Caco-2 (cell line): ENCODE data around the gene UNK. TPM values are rescaled to one million over a fixed set of nuclear protein-coding genes. Genes with fewer than 3 reads are reported as not detected.

Experiments used
- BruUV-seq: library from RNA; stranded (reverse); fragments of 400-500 nt; replicated peaks from 2 replicates; lab custom pipeline; 2021; lab: Mats Ljungman, UMichigan
- CTCF ChIA-PET: fragments of 300-600 bp; sonication (Branson Sonifier 250); formaldehyde crosslinking; loops from one replicate; lab custom pipeline; 2022; ENCODE audit warnings: antibody characterized with exemption; lab: Charles Lee
- POLR2A ChIA-PET: fragments of 300-600 bp; sonication (Branson Sonifier 250); formaldehyde crosslinking; loops from one replicate; lab custom pipeline; 2022; ENCODE audit warnings: antibody characterized with exemption; lab: Charles Lee
- DNase-seq, 2 experiments: peaks; one replicate each; pipeline versions ENCODE4 v3.0.0 to v3.0.0-alpha.2; 2020 to 2022
- H3K27me3 ChIP-seq: replicated peaks from 2 replicates; pipeline ENCODE4 v1.6.0; 2011; ENCODE audit warnings: low read length; ENCODE audit not compliant: control insufficient read depth, insufficient read depth
- H3K36me3 ChIP-seq: 2 replicates; pipeline ENCODE4 v1.5.1; 2011; ENCODE audit warnings: low read length; ENCODE audit not compliant: control insufficient read depth, insufficient read depth
- H3K4me1 ChIP-seq: fragments of 250-450 bp; sonication (Bioruptor Pico); 2 replicates; pipeline ENCODE4 v1.5.1; 2020; ENCODE audit warnings: mild to moderate bottlenecking
- H3K4me3 ChIP-seq: 2 replicates; pipeline ENCODE4 v1.5.1; 2011; ENCODE audit warnings: low read depth, mild to moderate bottlenecking, control low read depth, low read length
- H3K9me3 ChIP-seq: fragments of 250-450 bp; sonication (Bioruptor Pico); 2 replicates; pipeline ENCODE4 v1.5.1; 2020; ENCODE audit warnings: mild to moderate bottlenecking, moderate library complexity
- H3K27ac Mint-ChIP-seq: one replicate; pipeline ENCODE4 v1.8.0; 2022; ENCODE audit warnings: mixed read lengths; ENCODE audit not compliant: unreplicated experiment
- H3K27me3 Mint-ChIP-seq: one replicate; pipeline ENCODE4 v1.8.0; 2022; ENCODE audit warnings: mixed read lengths; ENCODE audit not compliant: insufficient read depth, unreplicated experiment
- H3K36me3 Mint-ChIP-seq: one replicate; pipeline ENCODE4 v1.8.0; 2022; ENCODE audit warnings: mild to moderate bottlenecking, mixed read lengths; ENCODE audit not compliant: insufficient read depth, unreplicated experiment
- H3K4me1 Mint-ChIP-seq: one replicate; pipeline ENCODE4 v1.8.0; 2022; ENCODE audit warnings: low read depth, mixed read lengths; ENCODE audit not compliant: unreplicated experiment
- H3K4me3 Mint-ChIP-seq: one replicate; pipeline ENCODE4 v1.8.0; 2022; ENCODE audit warnings: mild to moderate bottlenecking, moderate library complexity, mixed read lengths; ENCODE audit not compliant: unreplicated experiment
- H3K9me3 Mint-ChIP-seq: one replicate; pipeline ENCODE4 v1.8.0; 2022; ENCODE audit warnings: mixed read lengths; ENCODE audit not compliant: unreplicated experiment
- CTCF ChIP-seq, 2 experiments: fragments of 200-600 bp in 1 of 2; IDR thresholded peaks; 1 replicate in 1 of 2; 2 replicates in 1 of 2; pipeline versions ENCODE4 v1.5.1 to v1.8.0; 2011 to 2022; ENCODE audit warnings: antibody characterized with exemption in 1 of 2, control low read depth in 1 of 2, inconsistent platforms in 1 of 2, low read depth in 1 of 2, low read length in 1 of 2, mild to moderate bottlenecking in 1 of 2, moderate library complexity in 1 of 2; ENCODE audit not compliant: insufficient read depth in 1 of 2, severe bottlenecking in 1 of 2, unreplicated experiment in 1 of 2
- intact Hi-C: fragments of 100-400 bp; cut with micrococcal nuclease; formaldehyde crosslinking; loops from one replicate; pipeline ENCODE4 v1.10.0; 2022; ENCODE audit not compliant: unreplicated experiment
- total RNA-seq: library from RNA; stranded (reverse); gene quantifications from 2 replicates; pipeline ENCODE4 v1.2.3, GENCODE V29; 2022

Gene UNK
- total RNA-seq, 1 experiment from 2014 or later = 33.3 TPM

DNA sequence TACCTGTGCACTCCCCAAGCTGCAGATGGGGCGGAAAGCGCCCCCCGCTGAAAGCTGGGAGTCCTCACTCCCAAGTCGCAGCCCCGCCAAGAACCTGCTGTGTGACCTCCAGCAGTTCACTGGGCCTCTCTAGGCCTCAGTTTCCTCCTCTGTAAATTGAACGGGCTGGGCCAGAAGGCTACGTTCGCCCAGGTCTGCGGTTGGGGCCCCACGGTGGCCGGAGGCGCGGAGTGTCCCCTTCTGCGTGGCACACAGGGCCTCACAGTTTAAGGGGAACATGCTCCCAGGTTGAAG is 20.2 kb upstream of the UNK start:
- BruUV-seq = no TSS peak
- H3K36me3 Mint-ChIP-seq = peaks cover 5% of the 10 kb centered on the region
- H3K4me1 Mint-ChIP-seq = peaks cover 5% of the 10 kb centered on the region
- no peaks in the 10 kb centered on the region for H3K27me3 ChIP-seq
- H3K4me3 ChIP-seq = peak overlapping the region; percentile 75
- ChIA-PET CTCF (interaction anchor here (0.6 to 4.6 kb wide), 14 partner anchors 14 to 503 kb away, joined by 3 to 27 read pairs (median 4); partner anchors contain the start of genes SMIM5, TRIM47, TRIM65 and UNK), POLR2A (interaction anchor here (1.3 to 3.4 kb wide), 4 partner anchors 12 to 91 kb away, joined by 4 to 49 read pairs (median 6); partner anchors contain the start of genes UNK and WBP2)
- no peak for TF ChIP-seq CTCF (IDR thresholded peaks at IDR 0.05; ENCODE audit: insufficient read depth in 1 of 2, low read depth in 1 of 2, low read length in 1 of 2, severe bottlenecking in 1 of 2, unreplicated experiment in 1 of 2)
- no peaks in the 10 kb centered on the region for H3K9me3 Mint-ChIP-seq
- H3K4me3 Mint-ChIP-seq = peak overlapping the region; percentile 75
- DNase-seq = no peak
- peaks cover 27% of the 10 kb centered on the region for H3K4me1 ChIP-seq
- H3K36me3 ChIP-seq = no peaks in the 10 kb centered on the region; the same call in 1 of the 2 replicates
- intact Hi-C loops = no loop called here
- H3K9me3 ChIP-seq = no peaks in the 10 kb centered on the region
- H3K27ac Mint-ChIP-seq = peak overlapping the region; percentile 75
- H3K27me3 Mint-ChIP-seq = no peaks in the 10 kb centered on the region

- no peaks in the 10 kb centered on the region for H3K27me3 ChIP-seq
- Mint-ChIP-seq H3K27ac (peak within 1 kb of the TSS; percentile 75), H3K9me3 (no peaks in the 10 kb centered on the region), H3K27me3 (no peaks in the 10 kb centered on the region), H3K4me3 (peak within 1 kb of the TSS; percentile 75), H3K4me1 (peaks cover 5% of the 10 kb centered on the region), H3K36me3 (peaks cover 5% of the 10 kb centered on the region)
- H3K36me3 ChIP-seq = no peaks in the 10 kb centered on the region; the same call in 1 of the 2 replicates
- no TSS peak for BruUV-seq
- peak within 1 kb of the TSS; percentile 75 for H3K4me3 ChIP-seq
- DNase-seq = peak; percentile 73 to 81
- H3K9me3 ChIP-seq = no peaks in the 10 kb centered on the region
- CTCF ChIA-PET = interaction anchor here (0.6 to 4.6 kb wide), 18 partner anchors 14 to 197 kb away, joined by 3 to 27 read pairs (median 4); partner anchors contain the start of genes ITGB4, SMIM5, TRIM47 and TRIM65
- POLR2A ChIA-PET = interaction anchor here (0.6 to 3.4 kb wide), 6 partner anchors 11 to 112 kb away, joined by 3 to 49 read pairs (median 6); partner anchors contain the start of genes UNK and WBP2
- peaks cover 24% of the 10 kb centered on the region for H3K4me1 ChIP-seq
- peak; percentile 65 to 73 for TF ChIP-seq CTCF (IDR thresholded peaks at IDR 0.05; ENCODE audit: insufficient read depth in 1 of 2, low read depth in 1 of 2, low read length in 1 of 2, severe bottlenecking in 1 of 2, unreplicated experiment in 1 of 2)
- intact Hi-C loops = loop anchor here (1.0 kb wide), 1 partner anchor 9 kb away; no protein-coding TSS in a partner anchor
These were observed 19.7 kb upstream of the UNK start, which contains the start of gene GALK1 for GRCh38 chr17:75764711-75765421. GALK1 (minus strand) TSS chr17:75765192; CDS start chr17:75765136, 56 bp downstream.

GRCh38 chr17:75765981-75766380 is 18.6 kb upstream of the UNK start:
- intact Hi-C loops = loop anchor here (1.0 kb wide), 1 partner anchor 8 kb away; no protein-coding TSS in a partner anchor
- Mint-ChIP-seq H3K27ac (no peak overlapping the region), H3K27me3 (no peaks in the 10 kb centered on the region), H3K36me3 (peaks cover 5% of the 10 kb centered on the region), H3K4me1 (peaks cover 5% of the 10 kb centered on the region), H3K4me3 (no peak overlapping the region), H3K9me3 (no peaks in the 10 kb centered on the region)
- DNase-seq = no peak
- no peaks in the 10 kb centered on the region for H3K9me3 ChIP-seq
- TF ChIP-seq CTCF (IDR thresholded peaks at IDR 0.05; ENCODE audit: insufficient read depth in 1 of 2, low read depth in 1 of 2, low read length in 1 of 2, severe bottlenecking in 1 of 2, unreplicated experiment in 1 of 2) = no peak
- ChIA-PET POLR2A (interaction anchor here (0.6 to 3.4 kb wide), 4 partner anchors 10 to 99 kb away, joined by 3 to 49 read pairs (median 5); a partner anchor contains a TSS), CTCF (interaction anchor here (0.6 to 4.6 kb wide), 7 partner anchors 9 to 141 kb away, joined by 3 to 27 read pairs (median 5); partner anchors contain the start of genes SMIM5 and UNK)
- BruUV-seq = no TSS peak
- H3K4me3 ChIP-seq = no peak overlapping the region
- H3K4me1 ChIP-seq = peaks cover 14% of the 10 kb centered on the region
- H3K27me3 ChIP-seq = no peaks in the 10 kb centered on the region
- H3K36me3 ChIP-seq = no peaks in the 10 kb centered on the region; the same call in 1 of the 2 replicates
